Kidney (tissue), 14 donors: ENCODE data around the gene PATE4. TPM values are rescaled to one million over a fixed set of nuclear protein-coding genes. Genes with fewer than 3 reads are reported as not detected.

Experiments
- DNase-seq, 5 donors: peaks; one replicate each; pipeline ENCODE4 v3.0.0-alpha.2; 2013 to 2020
- FAIRE-seq: peaks from 2 replicates; lab custom pipeline; 2012; peaks lifted over from hg19 to GRCh38; lab: Jason Lieb, UNC
- H3K27ac ChIP-seq, 2 donors: one replicate each; pipeline ENCODE4 v1.7.0; 2013; ENCODE audit warnings: low read depth in 2 of 2, low read length in 2 of 2, inconsistent platforms in 1 of 2
- H3K27me3 ChIP-seq: one replicate; pipeline ENCODE4 v1.7.1; 2013; ENCODE audit warnings: low read length, inconsistent platforms; ENCODE audit not compliant: control insufficient read depth, insufficient read depth
- H3K36me3 ChIP-seq, 3 donors: one replicate each; pipeline versions ENCODE4 v1.7.0 to v1.7.1; 2013; ENCODE audit warnings: low read length in 3 of 3, control low read depth in 1 of 3, inconsistent platforms in 1 of 3; ENCODE audit not compliant: insufficient read depth in 3 of 3, control insufficient read depth in 2 of 3
- H3K4me1 ChIP-seq, 3 donors: one replicate each; pipeline versions ENCODE4 v1.7.0 to v1.7.1; 2013; ENCODE audit warnings: low read length in 3 of 3, inconsistent platforms in 1 of 3, low read depth in 1 of 3; ENCODE audit not compliant: control insufficient read depth in 2 of 3, insufficient read depth in 2 of 3
- H3K4me3 ChIP-seq, 3 donors: one replicate each; pipeline versions ENCODE4 v1.7.0 to v1.8.1; 2013; ENCODE audit warnings: low read length in 3 of 3, control low read depth in 1 of 3, inconsistent platforms in 1 of 3
- H3K9ac ChIP-seq, 3 donors: one replicate each; pipeline versions ENCODE4 v1.7.0 to v1.7.1; 2013; ENCODE audit warnings: low read length in 3 of 3, control low read depth in 1 of 3, inconsistent platforms in 1 of 3
- H3K9me3 ChIP-seq, 3 donors: one replicate each; pipeline versions ENCODE4 v1.7.0 to v1.7.1; 2013; ENCODE audit warnings: low read length in 3 of 3, control low read depth in 1 of 3, inconsistent platforms in 1 of 3; ENCODE audit not compliant: control insufficient read depth in 2 of 3, insufficient read depth in 1 of 3
- CTCF ChIP-seq: IDR thresholded peaks from 3 replicates; pipeline ENCODE4 v1.5.1; 2012; ENCODE audit warnings: mild to moderate bottlenecking, moderate library complexity, borderline replicate concordance; ENCODE audit not compliant: insufficient read depth; ENCODE audit errors: extremely low read depth
- intact Hi-C: fragments of 100-400 bp; cut with DNase I; formaldehyde crosslinking; loops from one replicate; pipeline ENCODE4 v1.11.1; 2022
- polyA plus RNA-seq: library from polyadenylated mRNA; stranded (reverse); fragments of 350-450 nt; fragmentation: Illumina TruSeq; extraction: RNeasy Lipid Tissue Mini Kit (QIAGEN cat#74804); gene quantifications from one replicate; pipeline ENCODE4 v1.2.3, GENCODE V29; 2014; ENCODE audit warnings: low read depth, low replicate concordance; ENCODE audit not compliant: insufficient read depth
- total RNA-seq: library from RNA; stranded (reverse); fragmentation: NEBNext Ultra II Directional; extraction: Animal tissue kit (Norgen Biotek cat#: 25700); gene quantifications from one replicate; pipeline ENCODE4 v1.2.1, GENCODE V29; 2021
- donor health status: control.
- donor health status: control.
- donor health status: control.
- donor health status: control.
- donor health status: control.
- donor health status: DM: yes; HTN: yes; CAD: no.
- donor health status: Normal renal cell carcinoma (clear cell type).

The PATE4 gene
- total and polyA plus RNA-seq, 2 donors from 2014 or later = not detected

GRCh38 chr11:125872138-125872491, 39.0 kb downstream of the PATE4 start:
- DNase-seq = no peak
- no peak overlapping the region for H3K27ac ChIP-seq
- TF ChIP-seq CTCF = no peak
- intact Hi-C loops = no loop called here
- H3K36me3 ChIP-seq = no peaks in the 10 kb centered on the region
- H3K4me1 ChIP-seq = no peaks in the 10 kb centered on the region
- no peaks in the 10 kb centered on the region for H3K27me3 ChIP-seq
- H3K9ac ChIP-seq = no peak overlapping the region
- no peak for FAIRE-seq
- H3K9me3 ChIP-seq = no peaks in the 10 kb centered on the region
- no peak overlapping the region for H3K4me3 ChIP-seq

DNA sequence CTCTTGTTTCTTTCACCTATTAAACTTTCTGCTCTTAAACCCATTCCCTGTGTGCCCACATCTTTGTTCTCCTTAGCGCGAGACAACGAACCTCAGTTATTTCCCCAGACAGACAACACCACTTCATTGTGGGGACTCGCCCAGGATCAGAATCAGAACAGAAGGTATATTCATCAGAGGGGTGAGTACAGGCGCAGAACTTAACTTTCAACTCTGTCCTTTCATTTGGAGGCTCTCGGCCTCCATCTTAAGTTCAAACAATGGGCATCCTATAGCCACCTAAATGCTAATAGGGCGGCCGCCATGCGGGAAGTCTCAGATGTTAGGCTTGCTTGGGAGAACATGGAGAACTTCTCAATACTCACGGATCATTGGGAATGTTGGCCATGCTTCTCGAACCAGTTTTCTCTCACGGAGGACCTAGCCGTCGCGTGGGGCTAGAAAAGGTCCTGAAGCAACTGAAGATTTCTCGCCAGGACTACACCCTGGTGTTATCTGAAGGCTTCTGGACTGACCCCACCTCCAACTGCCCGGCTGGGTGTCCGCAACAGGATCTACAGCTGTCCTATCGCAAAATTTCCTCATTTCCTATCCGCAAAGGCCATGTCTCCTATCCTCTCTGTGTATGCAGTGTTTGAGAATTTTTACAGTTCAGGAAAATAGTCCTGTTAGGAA, 40.9 kb downstream of the PATE4 start:
- FAIRE-seq (no peak), DNase-seq (no peak)
- intact Hi-C loops = no loop called here
- no peaks in the 10 kb centered on the region for H3K4me1 ChIP-seq
- H3K9me3 ChIP-seq = no peaks in the 10 kb centered on the region
- no peaks in the 10 kb centered on the region for H3K27me3 ChIP-seq
- no peaks in the 10 kb centered on the region for H3K36me3 ChIP-seq
- H3K4me3 ChIP-seq = no peak overlapping the region
- no peak overlapping the region for H3K27ac ChIP-seq
- no peak for TF ChIP-seq CTCF
- no peak overlapping the region for H3K9ac ChIP-seq

DNA sequence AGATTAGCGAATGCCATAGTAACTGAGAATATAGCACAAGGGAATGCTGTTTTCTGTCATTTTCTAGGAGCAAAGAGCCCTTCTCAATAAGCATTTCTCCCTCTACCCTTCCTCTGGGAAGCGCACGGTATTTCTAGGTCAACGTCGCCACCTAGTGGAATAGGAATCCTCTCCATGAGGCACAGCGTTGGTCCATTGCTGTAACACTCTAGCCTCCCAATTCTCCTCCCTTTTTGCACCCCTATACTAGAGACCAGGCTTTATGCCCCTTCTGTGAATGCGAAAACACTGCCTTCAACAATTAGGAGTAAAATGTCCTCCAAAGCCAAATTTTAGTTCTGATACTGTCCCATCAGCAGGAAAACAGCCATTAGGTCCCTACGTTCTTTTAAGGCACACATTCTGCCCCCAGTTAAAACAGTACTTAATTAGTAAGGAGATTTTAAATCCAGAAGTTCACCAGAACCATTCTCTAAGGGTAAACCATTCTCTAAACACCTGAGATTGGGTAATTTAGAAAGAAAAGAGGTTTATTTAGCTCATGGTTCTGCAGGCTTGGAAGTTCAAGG, 41.5 kb downstream of the PATE4 start:
- no peak overlapping the region for H3K9ac ChIP-seq
- no peak overlapping the region for H3K4me3 ChIP-seq
- intact Hi-C loops = no loop called here
- FAIRE-seq (no peak), DNase-seq (peak in 4 of 5 donors; percentile 53 to 90 (median 79))
- H3K27me3 ChIP-seq = no peaks in the 10 kb centered on the region
- H3K27ac ChIP-seq = no peak overlapping the region
- H3K9me3 ChIP-seq = no peaks in the 10 kb centered on the region
- no peaks in the 10 kb centered on the region for H3K4me1 ChIP-seq
- no peaks in the 10 kb centered on the region for H3K36me3 ChIP-seq
- TF ChIP-seq CTCF = peak; percentile 65

- intact Hi-C loops = no loop called here
- no peak for TF ChIP-seq CTCF
- Histone ChIP-seq H3K9ac (no peak overlapping the region), H3K27me3 (no peaks in the 10 kb centered on the region), H3K4me1 (no peaks in the 10 kb centered on the region), H3K4me3 (no peak overlapping the region), H3K27ac (no peak overlapping the region), H3K9me3 (no peaks in the 10 kb centered on the region), H3K36me3 (no peaks in the 10 kb centered on the region)
- no peak for DNase-seq
- no peak for FAIRE-seq
Observed at GRCh38 chr11:125881291-125881690, 48.2 kb downstream of the PATE4 start.
